IgD-negative memory B cell (primary cell): Measurements from ENCODE around the gene COL1A2. TPM values are rescaled to one million over a fixed set of nuclear protein-coding genes. Genes with fewer than 3 reads are reported as not detected.

Experiments used
- H3K27ac Mint-ChIP-seq, 3 donors: one replicate each; pipeline ENCODE4 v1.8.0; 2020 to 2022; ENCODE audit warnings: mild to moderate bottlenecking in 3 of 3, mixed read lengths in 3 of 3, moderate library complexity in 1 of 3
- H3K27me3 Mint-ChIP-seq: one replicate; pipeline ENCODE4 v1.8.0; 2021; ENCODE audit warnings: mixed read lengths
- H3K36me3 Mint-ChIP-seq: one replicate; pipeline ENCODE4 v1.8.0; 2020; ENCODE audit warnings: mild to moderate bottlenecking, mixed read lengths
- H3K4me1 Mint-ChIP-seq, 3 donors: one replicate each; pipeline ENCODE4 v1.8.0; 2020 to 2022; ENCODE audit warnings: mixed read lengths in 3 of 3, mild to moderate bottlenecking in 1 of 3
- H3K4me3 Mint-ChIP-seq, 4 donors: one replicate each; pipeline ENCODE4 v1.8.0; 2020 to 2022; ENCODE audit warnings: mild to moderate bottlenecking in 4 of 4, mixed read lengths in 4 of 4, moderate library complexity in 3 of 4
- H3K9me3 Mint-ChIP-seq, 3 donors: one replicate each; pipeline ENCODE4 v1.8.0; 2020 to 2021; ENCODE audit warnings: mixed read lengths in 3 of 3, mild to moderate bottlenecking in 1 of 3
- polyA plus RNA-seq: library from polyadenylated mRNA; unstranded; fragments of 300-500 nt; fragmentation: Illumina TruSeq; gene quantifications from one replicate; pipeline ENCODE4 v1.2.3, GENCODE V29; 2021

The COL1A2 gene
- polyA plus RNA-seq, 1 donor from 2014 or later = not detected

DNA sequence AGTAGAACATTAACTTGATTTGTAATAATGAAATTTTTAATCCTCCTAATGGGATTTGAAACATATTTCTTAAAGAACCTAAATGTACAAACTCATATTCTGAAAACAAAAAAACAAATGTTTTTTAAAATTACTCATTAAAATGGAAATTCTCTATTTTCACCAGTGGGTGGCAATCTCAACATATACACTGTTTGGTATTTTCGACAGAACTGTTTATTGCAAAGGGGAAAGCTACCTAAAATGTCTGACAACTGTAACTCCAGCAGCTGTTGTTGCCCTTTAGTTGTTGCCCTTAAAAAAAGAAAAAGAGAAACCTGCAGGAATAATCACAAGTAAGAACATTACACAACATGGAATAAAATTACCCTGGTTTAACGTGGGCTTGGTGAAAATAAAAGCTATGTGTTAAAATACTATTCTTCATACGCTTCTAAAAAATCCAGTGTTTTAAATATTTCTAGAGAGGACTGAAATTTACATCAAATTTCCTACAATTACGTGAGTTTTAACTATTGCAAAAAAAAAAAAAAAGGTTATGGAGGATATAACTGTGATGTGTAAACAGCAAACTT lies 54.5 kb downstream of the COL1A2 start:
- Mint-ChIP-seq H3K4me1 (peaks cover 0 to 1% (median 0%) of the 10 kb centered on the region in 3 donors), H3K27ac (no peak overlapping the region), H3K4me3 (no peak overlapping the region), H3K27me3 (peaks cover 1% of the 10 kb centered on the region), H3K9me3 (no peaks in the 10 kb centered on the region), H3K36me3 (no peaks in the 10 kb centered on the region)

DNA sequence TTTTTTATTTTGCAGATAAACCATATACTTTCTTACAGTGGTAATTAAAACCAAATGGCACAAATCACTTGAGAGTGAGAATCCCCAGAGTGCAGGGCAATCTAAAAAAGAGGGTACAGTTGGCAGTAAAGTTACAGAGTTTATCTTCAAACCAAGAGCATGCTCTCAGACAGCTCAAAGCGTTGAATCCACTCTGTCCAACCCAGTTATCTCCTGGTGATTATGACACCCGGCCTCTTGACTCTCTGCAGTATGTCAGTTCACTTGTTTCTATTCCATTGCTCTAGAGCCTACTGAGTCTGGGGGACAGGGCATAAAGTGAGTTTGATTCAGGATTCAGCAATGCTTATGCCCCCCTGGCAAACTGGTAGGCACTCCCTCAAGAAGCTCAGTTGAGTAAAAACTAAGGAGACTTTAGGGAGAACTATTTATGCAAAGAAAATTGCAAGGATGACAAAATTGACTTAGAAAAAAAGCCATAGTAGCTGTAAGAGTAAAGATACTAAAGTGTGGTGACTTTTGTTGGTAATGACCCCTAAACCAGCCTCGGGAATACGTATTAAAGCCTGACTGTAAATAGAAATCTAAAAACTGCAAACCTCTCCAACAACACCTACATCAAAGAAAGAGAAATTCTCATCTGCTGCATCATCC lies 55.5 kb downstream of the COL1A2 start:
- no peak overlapping the region for H3K27ac Mint-ChIP-seq
- H3K4me1 Mint-ChIP-seq = peaks cover 0 to 1% (median 0%) of the 10 kb centered on the region in 3 donors
- peaks cover 1% of the 10 kb centered on the region for H3K27me3 Mint-ChIP-seq
- H3K4me3 Mint-ChIP-seq = no peak overlapping the region
- no peaks in the 10 kb centered on the region for H3K9me3 Mint-ChIP-seq
- H3K36me3 Mint-ChIP-seq = no peaks in the 10 kb centered on the region

DNA sequence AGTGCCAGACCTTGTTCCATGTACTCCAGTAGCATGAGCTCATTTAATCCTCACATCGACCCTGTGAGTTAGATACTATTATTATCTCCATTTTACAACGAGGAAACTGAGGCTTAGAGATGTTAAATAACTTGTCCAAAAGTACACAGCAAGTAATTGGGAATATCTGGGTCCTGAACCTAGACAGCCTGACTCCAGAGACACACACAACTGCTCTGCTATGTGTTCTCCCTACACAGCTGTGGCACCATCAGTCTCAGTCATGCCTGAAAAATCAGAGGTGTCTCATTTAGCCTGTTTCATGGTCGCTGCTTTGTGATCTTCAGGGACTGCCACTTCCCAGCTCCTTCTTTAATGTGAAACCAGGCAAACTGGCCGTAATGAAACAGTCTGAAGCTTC lies 56.5 kb downstream of the COL1A2 start:
- no peaks in the 10 kb centered on the region for H3K27me3 Mint-ChIP-seq
- no peaks in the 10 kb centered on the region for H3K36me3 Mint-ChIP-seq
- no peak overlapping the region for H3K27ac Mint-ChIP-seq
- no peak overlapping the region for H3K4me3 Mint-ChIP-seq
- peaks cover 0 to 1% (median 0%) of the 10 kb centered on the region in 3 donors for H3K4me1 Mint-ChIP-seq
- H3K9me3 Mint-ChIP-seq = no peaks in the 10 kb centered on the region

DNA sequence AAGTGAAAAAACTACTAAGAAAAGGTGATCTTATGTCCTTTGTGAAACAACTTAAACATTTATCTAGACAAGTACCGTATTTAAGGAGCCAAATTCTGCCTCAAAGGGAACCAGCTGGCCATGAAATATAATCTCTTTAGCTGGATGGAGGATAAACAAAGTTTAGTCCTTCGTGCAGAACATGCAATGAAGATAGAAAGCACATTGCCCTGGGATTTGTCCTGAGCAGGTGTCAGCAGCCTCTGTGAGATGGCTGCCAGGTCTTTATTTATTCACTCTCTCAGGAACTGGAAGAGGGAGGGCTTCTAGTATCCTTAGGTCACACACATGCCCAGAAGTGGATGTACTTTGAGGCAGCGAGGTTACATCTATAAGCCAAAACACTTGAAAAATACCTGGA lies 57.5 kb downstream of the COL1A2 start:
- H3K4me3 Mint-ChIP-seq = no peak overlapping the region
- H3K27ac Mint-ChIP-seq = no peak overlapping the region
- no peaks in the 10 kb centered on the region for H3K27me3 Mint-ChIP-seq
- H3K4me1 Mint-ChIP-seq = peaks cover 0 to 1% (median 0%) of the 10 kb centered on the region in 3 donors
- no peaks in the 10 kb centered on the region for H3K36me3 Mint-ChIP-seq
- H3K9me3 Mint-ChIP-seq = no peaks in the 10 kb centered on the region

DNA sequence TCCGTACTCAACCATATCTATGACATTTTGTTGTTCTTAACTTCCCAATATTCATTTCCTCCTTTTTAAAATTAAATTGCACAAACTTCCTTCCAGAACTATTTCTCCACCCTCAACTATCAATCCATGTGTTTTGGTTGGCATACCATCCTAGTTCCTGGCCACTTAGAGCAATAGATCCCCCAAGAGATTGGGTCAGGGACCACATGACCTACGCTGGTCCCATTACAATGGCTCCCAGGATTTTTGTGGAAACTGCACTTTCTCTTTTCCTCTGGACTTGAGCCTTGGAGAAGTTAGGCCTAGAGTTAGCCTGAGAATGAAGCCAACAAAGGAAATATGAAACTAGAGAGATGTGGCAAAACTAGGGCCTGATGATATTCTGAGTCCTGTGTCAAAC lies 59.2 kb downstream of the COL1A2 start:
- no peaks in the 10 kb centered on the region for H3K27me3 Mint-ChIP-seq
- H3K9me3 Mint-ChIP-seq = no peaks in the 10 kb centered on the region
- peaks cover 0 to 1% (median 0%) of the 10 kb centered on the region in 3 donors for H3K4me1 Mint-ChIP-seq
- no peak overlapping the region for H3K4me3 Mint-ChIP-seq
- H3K36me3 Mint-ChIP-seq = no peaks in the 10 kb centered on the region
- no peak overlapping the region for H3K27ac Mint-ChIP-seq

DNA sequence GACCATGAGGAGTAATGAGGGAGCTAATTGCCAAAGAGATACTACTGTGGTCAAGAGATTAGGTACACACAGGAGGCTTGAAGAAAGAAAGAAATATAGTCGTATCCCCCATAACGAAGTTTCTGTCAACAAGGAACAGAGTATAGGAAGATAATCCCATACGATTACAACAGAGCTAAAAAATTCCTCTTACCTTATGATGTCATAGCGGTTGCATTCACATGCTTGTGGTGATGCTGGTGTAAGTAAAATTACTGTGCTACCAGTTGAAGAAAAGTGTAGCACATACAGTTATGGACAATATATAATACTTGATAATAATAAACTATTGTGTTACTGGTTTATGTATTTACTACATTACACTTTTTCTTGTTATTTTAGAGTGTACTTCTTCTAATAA lies 63.3 kb downstream of the COL1A2 start:
- Mint-ChIP-seq H3K27me3 (no peaks in the 10 kb centered on the region), H3K27ac (no peak overlapping the region), H3K4me3 (no peak overlapping the region), H3K4me1 (no peaks in the 10 kb centered on the region), H3K9me3 (no peaks in the 10 kb centered on the region), H3K36me3 (no peaks in the 10 kb centered on the region)

DNA sequence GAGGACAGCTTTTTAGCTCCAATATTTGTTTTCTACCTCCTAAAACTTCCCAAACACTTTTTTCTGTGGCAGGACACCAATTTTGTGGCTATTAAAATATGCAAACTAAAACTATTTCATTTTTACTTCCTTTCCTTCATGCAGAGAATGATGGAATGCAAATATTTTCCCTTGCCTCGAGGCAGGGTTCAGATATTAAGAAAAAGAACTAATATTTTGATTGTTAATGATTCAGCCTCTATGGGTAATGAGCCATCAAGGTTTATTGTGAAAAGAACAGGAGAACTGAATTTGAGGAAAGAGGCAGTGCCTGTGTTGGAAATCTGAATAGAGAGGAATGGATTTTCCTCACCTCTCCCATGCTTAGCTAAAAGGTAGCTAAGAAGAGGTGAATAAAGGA lies 71.8 kb downstream of the COL1A2 start:
- Mint-ChIP-seq H3K27ac (no peak overlapping the region), H3K9me3 (peaks cover 0 to 9% (median under 1%) of the 10 kb centered on the region in 3 donors), H3K36me3 (no peaks in the 10 kb centered on the region), H3K27me3 (peaks cover 2% of the 10 kb centered on the region), H3K4me3 (no peak overlapping the region), H3K4me1 (no peaks in the 10 kb centered on the region)

DNA sequence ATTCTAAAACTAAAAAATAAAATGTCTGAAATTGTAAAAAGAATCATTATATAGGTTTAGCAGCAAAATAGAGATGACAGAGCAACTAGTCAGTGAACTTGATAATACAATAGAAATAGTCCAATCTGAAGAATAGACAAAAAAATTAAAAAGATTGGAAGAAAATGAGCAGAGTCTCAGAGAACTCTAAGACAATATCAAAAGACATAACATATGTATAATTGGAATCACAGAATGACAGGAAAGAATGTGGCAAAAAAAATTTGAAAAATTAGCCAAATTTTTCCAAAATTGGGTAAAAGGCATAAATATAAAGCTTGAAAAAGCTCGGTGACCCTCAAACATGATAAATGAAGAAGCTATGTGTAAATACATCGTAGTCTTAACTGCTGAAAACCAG lies 76.9 kb downstream of the COL1A2 start:
- Mint-ChIP-seq H3K36me3 (no peaks in the 10 kb centered on the region), H3K27ac (no peak overlapping the region), H3K9me3 (peaks cover 0 to 8% (median 3%) of the 10 kb centered on the region in 3 donors), H3K27me3 (peaks cover 5% of the 10 kb centered on the region), H3K4me3 (no peak overlapping the region), H3K4me1 (no peaks in the 10 kb centered on the region)

DNA sequence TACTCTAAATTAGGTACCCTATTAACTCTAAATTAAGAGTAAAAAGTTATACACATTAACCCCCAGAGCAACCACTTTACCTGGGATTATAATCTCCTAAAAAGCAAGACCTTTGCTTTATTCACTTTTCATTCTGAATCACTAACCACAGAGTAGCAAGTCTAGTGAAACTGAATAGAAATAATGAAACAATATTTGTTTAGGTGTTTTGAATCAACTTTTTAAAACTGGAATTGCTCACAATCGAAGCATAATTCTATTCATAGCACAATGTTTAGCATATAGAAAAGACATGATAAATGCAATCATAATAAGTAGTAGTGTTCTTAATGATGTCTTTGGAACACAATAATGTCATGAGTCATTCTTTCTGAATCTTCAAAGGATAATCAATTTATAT lies 77.9 kb downstream of the COL1A2 start:
- H3K27ac Mint-ChIP-seq = no peak overlapping the region
- H3K27me3 Mint-ChIP-seq = peaks cover 3% of the 10 kb centered on the region
- peaks cover 0 to 8% (median 3%) of the 10 kb centered on the region in 3 donors for H3K9me3 Mint-ChIP-seq
- no peaks in the 10 kb centered on the region for H3K36me3 Mint-ChIP-seq
- no peak overlapping the region for H3K4me3 Mint-ChIP-seq
- H3K4me1 Mint-ChIP-seq = no peaks in the 10 kb centered on the region

DNA sequence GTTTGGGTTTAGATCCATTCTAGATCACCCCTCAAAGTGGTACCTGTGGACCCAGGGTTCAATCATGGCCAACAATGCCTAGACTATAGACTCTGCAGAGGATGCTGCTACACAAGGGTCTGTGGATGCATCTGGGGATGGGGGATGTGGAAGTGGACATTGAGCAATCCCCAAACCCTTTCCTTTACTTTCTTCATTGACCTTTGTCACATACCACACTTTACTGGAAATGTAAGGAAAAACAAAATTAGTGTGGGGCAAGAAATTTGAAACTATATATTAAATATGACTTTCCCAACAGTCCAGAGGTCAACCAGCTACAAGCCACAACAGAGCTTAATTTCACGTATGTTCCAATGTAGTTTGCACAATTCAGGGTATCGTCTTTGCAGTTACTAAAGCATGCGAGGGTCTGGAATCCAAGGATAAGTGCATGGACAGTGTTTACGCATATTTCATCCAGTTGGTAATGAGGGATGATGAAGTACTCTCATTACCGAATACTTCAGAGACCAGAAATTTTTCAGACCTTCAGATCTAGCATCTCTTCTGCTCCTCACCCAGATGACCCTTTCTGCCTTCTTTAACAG lies 81.7 kb downstream of the COL1A2 start:
- H3K9me3 Mint-ChIP-seq = peaks cover 0 to 5% (median 5%) of the 10 kb centered on the region in 3 donors
- no peak overlapping the region for H3K27ac Mint-ChIP-seq
- peaks cover 6% of the 10 kb centered on the region for H3K27me3 Mint-ChIP-seq
- no peaks in the 10 kb centered on the region for H3K36me3 Mint-ChIP-seq
- H3K4me3 Mint-ChIP-seq = no peak overlapping the region
- H3K4me1 Mint-ChIP-seq = no peaks in the 10 kb centered on the region

DNA sequence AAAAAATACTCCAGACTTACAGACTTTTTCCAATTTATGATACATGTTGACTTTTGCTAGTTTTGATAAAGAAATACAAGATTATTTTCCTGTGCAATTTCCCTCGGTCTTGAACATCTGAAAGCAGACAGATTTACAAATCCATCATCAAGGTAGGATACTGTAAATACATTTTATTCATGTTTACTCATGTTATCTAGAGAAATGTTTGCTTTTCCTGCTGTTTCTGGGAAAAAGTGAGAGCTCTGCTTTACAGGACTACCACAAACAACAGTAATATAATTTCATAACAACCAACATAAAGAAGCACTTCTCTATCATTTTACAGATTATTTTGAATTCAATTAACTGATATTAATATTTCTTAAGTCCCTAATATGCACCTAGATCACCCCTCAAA lies 83.2 kb downstream of the COL1A2 start:
- H3K27ac Mint-ChIP-seq = no peak overlapping the region
- peaks cover 0 to 2% (median 0%) of the 10 kb centered on the region in 3 donors for H3K9me3 Mint-ChIP-seq
- no peaks in the 10 kb centered on the region for H3K4me1 Mint-ChIP-seq
- H3K4me3 Mint-ChIP-seq = no peak overlapping the region
- H3K27me3 Mint-ChIP-seq = peaks cover 6% of the 10 kb centered on the region
- H3K36me3 Mint-ChIP-seq = no peaks in the 10 kb centered on the region

DNA sequence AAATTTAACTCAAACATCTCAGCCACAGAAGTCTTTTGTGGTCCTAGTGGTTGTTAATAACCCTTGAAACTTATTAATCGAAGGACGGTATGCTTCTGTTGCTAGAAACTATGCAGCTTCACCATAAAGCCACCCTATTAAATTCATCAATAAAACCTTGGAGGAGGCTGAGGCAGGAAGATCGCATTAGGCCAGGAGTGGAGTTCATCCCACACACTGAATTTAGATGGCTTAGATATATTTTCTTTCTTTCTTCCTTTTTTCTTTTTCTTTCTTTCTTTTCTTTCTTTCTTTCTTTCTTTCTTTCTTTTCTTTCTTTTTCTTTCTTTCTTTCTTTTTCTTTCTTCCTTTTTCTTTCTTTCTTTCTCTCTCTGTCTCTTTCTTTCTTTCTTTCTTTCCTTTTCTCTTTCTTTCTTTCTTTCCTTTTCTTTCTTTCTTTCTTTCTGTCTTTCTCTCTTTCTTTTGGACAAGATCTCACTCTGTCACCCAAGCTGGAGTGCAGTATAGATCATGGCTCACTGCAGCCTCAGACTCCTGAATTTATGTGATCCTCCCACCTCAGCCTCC lies 84.0 kb downstream of the COL1A2 start:
- H3K27ac Mint-ChIP-seq = no peak overlapping the region
- H3K4me1 Mint-ChIP-seq = no peaks in the 10 kb centered on the region
- peaks cover 4% of the 10 kb centered on the region for H3K27me3 Mint-ChIP-seq
- H3K36me3 Mint-ChIP-seq = no peaks in the 10 kb centered on the region
- H3K9me3 Mint-ChIP-seq = peaks cover 0 to 2% (median 0%) of the 10 kb centered on the region in 3 donors
- no peak overlapping the region for H3K4me3 Mint-ChIP-seq

Other genes with a start within 250 kb of the COL1A2 start
- 9.8 TPM for gene CASD1, start 114.9 kb downstream of the COL1A2 start, polyA plus RNA-seq